ENCODE data around the gene SPTLC3. TPM values are rescaled to one million over a fixed set of nuclear protein-coding genes. Genes with fewer than 3 reads are reported as not detected.

Gene SPTLC3
- total and polyA plus RNA-seq, 2 of the 13 experiments (the other 11 are each of a cell fraction or from before 2014, with no cell fraction given): 20.5 to 95.6 TPM

- no peak overlapping the region for H2AFZ ChIP-seq (ENCODE audit: low read length)
- no peak for FAIRE-seq
- CTCF ChIA-PET (ENCODE audit: low intra/inter-chr PET ratio, low total read pairs): no interaction called here
- TF ChIP-seq ARHGAP35 (CRISPR knock-in tag; IDR thresholded peaks at IDR 0.05; ENCODE audit: borderline replicate concordance): no peak
- no peak for TF ChIP-seq ZZZ3 (CRISPR knock-in tag; IDR thresholded peaks at IDR 0.05; ENCODE audit: borderline replicate concordance)
- TF ChIP-seq ZNF432 (CRISPR knock-in tag; IDR thresholded peaks at IDR 0.05; ENCODE audit: borderline replicate concordance): no peak
- no peak for TF ChIP-seq ZFAT (CRISPR knock-in tag; conservative IDR thresholded peaks at IDR 0.05)
- no peak for TF ChIP-seq HDAC1 (CRISPR knock-in tag; IDR thresholded peaks at IDR 0.05)
- no peak for TF ChIP-seq ZSCAN22 (CRISPR knock-in tag; IDR thresholded peaks at IDR 0.05)
- no peak for TF ChIP-seq ZNF816 (CRISPR knock-in tag; IDR thresholded peaks at IDR 0.05; ENCODE audit: borderline replicate concordance)
- no peak for TF ChIP-seq SMAD9 (CRISPR knock-in tag; IDR thresholded peaks at IDR 0.05)
- no peak for DNase-seq (ENCODE audit: low spot score)
- H3K9ac ChIP-seq (ENCODE audit: insufficient read depth, low read depth, low read length): no peak overlapping the region
- H3K27ac ChIP-seq (ENCODE audit: extremely low read length, insufficient read depth, low read length): no peak overlapping the region
- peaks cover 10% of the 10 kb centered on the region for H3K9me3 ChIP-seq (ENCODE audit: low read length)
- in situ Hi-C loops (cut with HindIII; ENCODE audit: extremely low pct_ligation_motif_present, low pct_unique_long_range_greater_than_20kb) (no loop called here), intact Hi-C loops (cut with micrococcal nuclease; ENCODE audit: unreplicated experiment) (no loop called here)
- H4K20me1 ChIP-seq (ENCODE audit: insufficient read depth, low read length): no peaks in the 10 kb centered on the region
- no peak overlapping the region for H3K4me3 ChIP-seq (replicated peaks in 1 of 3; ENCODE audit: insufficient read depth in 1 of 3, low read depth in 2 of 3, low read length in 3 of 3)
- no peak for ATAC-seq
- POLR2A ChIA-PET: no interaction called here
- H3K27me3 ChIP-seq (ENCODE audit: control insufficient read depth in 1 of 2, insufficient read depth in 2 of 2, low read length in 2 of 2): no peaks in the 10 kb centered on the region
- no TSS peak for BruUV-seq (replicated peaks)
- no peaks in the 10 kb centered on the region for H3K79me2 ChIP-seq (ENCODE audit: insufficient read depth, low read length)
- 100% methylated on average over 2 of the region's 2 CpGs for WGBS (ENCODE audit: low lambda C conversion rate)
- no peak overlapping the region for H3K4me2 ChIP-seq (ENCODE audit: low read depth, low read length)
- H3K36me3 ChIP-seq (replicated peaks in 1 of 2; ENCODE audit: control insufficient read depth in 1 of 2, insufficient read depth in 2 of 2, low read length in 2 of 2): peaks cover 38 to 71% of the 10 kb centered on the region in 2 experiments
- peaks cover 42% of the 10 kb centered on the region for H3K4me1 ChIP-seq (ENCODE audit: insufficient read depth, low read length)
These were observed 116.7 kb downstream of the SPTLC3 start for GRCh38 chr20:13125486-13125885.

- no peak for ATAC-seq
- no peak overlapping the region for H3K9ac ChIP-seq (ENCODE audit: insufficient read depth, low read depth, low read length)
- H3K4me1 ChIP-seq (ENCODE audit: insufficient read depth, low read length): peaks cover 22% of the 10 kb centered on the region
- no peak overlapping the region for H3K4me2 ChIP-seq (ENCODE audit: low read depth, low read length)
- H3K9me3 ChIP-seq (ENCODE audit: low read length): peaks cover 10% of the 10 kb centered on the region
- WGBS (ENCODE audit: low lambda C conversion rate): 97% methylated on average over 1 of the region's 1 CpG
- TF ChIP-seq BATF2 (CRISPR knock-in tag; IDR thresholded peaks at IDR 0.05) (no peak), FOSL2 (CRISPR knock-in tag; IDR thresholded peaks at IDR 0.05) (no peak), ZNF12 (CRISPR knock-in tag; IDR thresholded peaks at IDR 0.05) (peak; percentile 100), ZNF280D (CRISPR knock-in tag; IDR thresholded peaks at IDR 0.05) (peak; percentile 61; the same call in 1 of the 2 replicates), HMGA1 (CRISPR knock-in tag; conservative IDR thresholded peaks at IDR 0.05) (no peak), ZNF567 (CRISPR knock-in tag; IDR thresholded peaks at IDR 0.05; ENCODE audit: borderline replicate concordance) (no peak)
- in situ Hi-C loops (cut with HindIII; ENCODE audit: extremely low pct_ligation_motif_present, low pct_unique_long_range_greater_than_20kb): no loop called here
- intact Hi-C loops (cut with micrococcal nuclease; ENCODE audit: unreplicated experiment): no loop called here
- BruUV-seq (replicated peaks): TSS peak; percentile 2
- H4K20me1 ChIP-seq (ENCODE audit: insufficient read depth, low read length): no peaks in the 10 kb centered on the region
- ChIA-PET POLR2A (no interaction called here), CTCF (ENCODE audit: low intra/inter-chr PET ratio, low total read pairs) (no interaction called here)
- H3K27ac ChIP-seq (ENCODE audit: extremely low read length, insufficient read depth, low read length): no peak overlapping the region
- peaks cover 45 to 82% of the 10 kb centered on the region in 2 experiments for H3K36me3 ChIP-seq (replicated peaks in 1 of 2; ENCODE audit: control insufficient read depth in 1 of 2, insufficient read depth in 2 of 2, low read length in 2 of 2)
- FAIRE-seq: no peak
- H3K79me2 ChIP-seq (ENCODE audit: insufficient read depth, low read length): no peaks in the 10 kb centered on the region
- DNase-seq (ENCODE audit: low spot score): no peak
- H2AFZ ChIP-seq (ENCODE audit: low read length): no peak overlapping the region
- H3K4me3 ChIP-seq (replicated peaks in 1 of 3; ENCODE audit: insufficient read depth in 1 of 3, low read depth in 2 of 3, low read length in 3 of 3): no peak overlapping the region
- H3K27me3 ChIP-seq (ENCODE audit: control insufficient read depth in 1 of 2, insufficient read depth in 2 of 2, low read length in 2 of 2): no peaks in the 10 kb centered on the region
These were observed 119.4 kb downstream of the SPTLC3 start for GRCh38 chr20:13128173-13128572.
